ENCODE results near the gene CA11. TPM values are rescaled to one million over a fixed set of nuclear protein-coding genes. Genes with fewer than 3 reads are reported as not detected.

Gene CA11
- total RNA-seq, 2 experiments from 2014 or later, result 11.9 to 14.1 TPM

DNA sequence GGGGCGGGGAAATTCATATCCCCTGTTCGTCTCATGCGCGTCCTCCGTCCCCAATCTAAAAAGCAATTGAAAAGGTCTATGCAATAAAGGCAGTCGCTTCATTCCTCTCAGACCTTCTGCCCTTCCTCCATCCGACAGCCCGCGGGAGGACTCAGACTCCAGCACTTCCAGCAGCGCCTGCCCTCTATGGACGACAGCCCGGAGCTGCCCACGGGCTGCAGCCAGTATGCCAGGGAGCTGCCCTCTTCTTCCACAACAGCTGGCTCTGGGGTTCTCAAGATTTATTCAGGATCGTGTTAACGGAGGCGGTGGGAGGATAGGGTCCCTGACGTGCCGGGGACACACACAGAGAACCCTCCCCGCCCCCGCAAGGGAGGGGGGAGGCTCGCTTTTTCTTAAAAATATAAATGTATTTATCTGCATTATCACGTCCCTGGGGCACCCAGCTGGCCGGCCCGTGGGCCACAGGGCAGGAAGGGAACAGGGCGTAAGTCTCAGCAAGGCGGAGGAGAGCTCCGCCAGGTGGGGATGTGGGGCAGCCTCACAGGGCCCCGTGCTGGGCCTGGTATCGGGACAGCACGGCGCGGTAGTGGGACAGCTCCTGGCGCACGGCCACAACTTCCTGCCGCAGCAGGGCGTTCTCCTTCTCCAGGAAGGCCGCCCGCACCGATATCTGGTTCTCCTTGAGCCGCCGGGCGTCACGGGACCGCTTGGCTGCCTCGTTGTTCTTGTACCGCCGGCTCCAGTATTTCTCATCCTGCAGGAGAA, 15.5 kb downstream of the CA11 start:
- Mint-ChIP-seq H3K36me3 (peaks cover 5% of the 10 kb centered on the region), H3K27ac (peak overlapping the region; percentile 65), H3K4me3 (no peak overlapping the region), H3K9me3 (no peaks in the 10 kb centered on the region), H3K4me1 (peaks cover 29% of the 10 kb centered on the region), H3K27me3 (no peaks in the 10 kb centered on the region)
- DNase-seq, result no peak

DNA sequence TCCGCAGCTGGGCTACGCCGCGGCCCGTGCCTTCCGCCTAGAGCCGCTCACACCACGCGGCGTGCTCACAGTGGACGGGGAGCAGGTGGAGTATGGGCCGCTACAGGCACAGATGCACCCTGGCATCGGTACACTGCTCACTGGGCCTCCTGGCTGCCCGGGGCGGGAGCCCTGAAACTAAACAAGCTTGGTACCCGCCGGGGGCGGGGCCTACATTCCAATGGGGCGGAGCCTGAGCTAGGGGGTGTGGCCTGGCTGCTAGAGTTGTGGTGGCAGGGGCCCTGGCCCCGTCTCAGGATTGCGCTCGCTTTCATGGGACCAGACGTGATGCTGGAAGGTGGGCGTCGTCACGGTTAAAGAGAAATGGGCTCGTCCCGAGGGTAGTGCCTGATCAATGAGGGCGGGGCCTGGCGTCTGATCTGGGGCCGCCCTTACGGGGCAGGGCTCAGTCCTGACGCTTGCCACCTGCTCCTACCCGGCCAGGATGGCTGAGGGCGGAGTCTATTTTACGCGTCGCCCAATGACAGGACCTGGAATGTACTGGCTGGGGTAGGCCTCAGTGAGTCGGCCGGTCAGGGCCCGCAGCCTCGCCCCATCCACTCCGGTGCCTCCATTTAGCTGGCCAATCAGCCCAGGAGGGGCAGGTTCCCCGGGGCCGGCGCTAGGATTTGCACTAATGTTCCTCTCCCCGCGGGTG, 16.2 kb downstream of the CA11 start:
- Mint-ChIP-seq H3K27me3 (no peaks in the 10 kb centered on the region), H3K9me3 (no peaks in the 10 kb centered on the region), H3K36me3 (peaks cover 5% of the 10 kb centered on the region), H3K4me3 (no peak overlapping the region), H3K27ac (no peak overlapping the region), H3K4me1 (peaks cover 30% of the 10 kb centered on the region)
- no peak for DNase-seq

DNA sequence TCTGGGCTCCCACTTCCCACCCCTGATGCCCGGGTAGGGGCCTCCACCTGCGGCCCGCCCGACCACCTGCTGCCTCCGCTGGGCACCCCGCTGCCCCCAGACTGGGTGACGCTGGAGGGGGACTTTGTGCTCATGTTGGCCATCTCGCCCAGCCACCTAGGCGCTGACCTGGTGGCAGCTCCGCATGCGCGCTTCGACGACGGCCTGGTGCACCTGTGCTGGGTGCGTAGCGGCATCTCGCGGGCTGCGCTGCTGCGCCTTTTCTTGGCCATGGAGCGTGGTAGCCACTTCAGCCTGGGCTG, 16.7 kb downstream of the CA11 start:
- H3K27me3 Mint-ChIP-seq, result no peaks in the 10 kb centered on the region

DNA sequence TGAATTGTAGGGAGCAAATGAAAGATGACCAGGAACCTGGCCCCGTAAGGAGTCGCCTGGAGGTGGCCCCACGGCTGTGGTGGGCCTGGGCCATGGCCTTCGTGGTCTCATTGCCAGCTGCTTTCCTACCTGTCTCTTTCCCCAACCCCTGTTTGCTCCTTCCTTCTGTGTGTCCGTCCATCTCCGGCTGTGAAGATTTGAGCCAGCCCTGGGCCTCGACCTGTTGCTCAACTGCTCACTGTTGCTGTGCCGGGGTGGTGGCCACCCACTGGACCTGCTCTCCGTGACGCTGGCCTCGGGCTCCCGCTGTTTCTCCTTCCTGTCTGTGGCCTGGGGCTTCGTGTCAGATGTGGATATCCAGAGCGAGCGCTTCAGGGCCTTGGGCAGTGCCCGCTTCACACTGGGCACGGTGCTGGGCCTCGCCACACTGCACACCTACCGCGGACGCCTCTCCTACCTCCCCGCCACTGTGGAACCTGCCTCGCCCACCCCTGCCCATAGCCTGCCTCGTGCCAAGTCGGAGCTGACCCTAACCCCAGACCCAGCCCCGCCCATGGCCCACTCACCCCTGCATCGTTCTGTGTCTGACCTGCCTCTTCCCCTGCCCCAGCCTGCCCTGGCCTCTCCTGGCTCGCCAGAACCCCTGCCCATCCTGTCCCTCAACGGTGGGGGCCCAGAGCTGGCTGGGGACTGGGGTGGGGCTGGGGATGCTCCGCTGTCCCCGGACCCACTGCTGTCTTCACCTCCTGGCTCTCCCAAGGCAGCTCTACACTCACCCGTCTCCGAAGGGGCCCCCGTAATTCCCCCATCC, 17.3 kb downstream of the CA11 start:
- no peak overlapping the region for H3K27ac Mint-ChIP-seq
- DNase-seq, result no peak
- no peak overlapping the region for H3K4me3 Mint-ChIP-seq
- H3K4me1 Mint-ChIP-seq, result peaks cover 29% of the 10 kb centered on the region
- H3K9me3 Mint-ChIP-seq, result no peaks in the 10 kb centered on the region
- peaks cover 7% of the 10 kb centered on the region for H3K36me3 Mint-ChIP-seq
- no peaks in the 10 kb centered on the region for H3K27me3 Mint-ChIP-seq

More for the DNA sequence above, 16.7 kb downstream of the CA11 start:
- no peak for DNase-seq
- Mint-ChIP-seq H3K4me1 (peaks cover 30% of the 10 kb centered on the region), H3K36me3 (peaks cover 5% of the 10 kb centered on the region), H3K27ac (no peak overlapping the region), H3K9me3 (no peaks in the 10 kb centered on the region), H3K4me3 (no peak overlapping the region)

DNA sequence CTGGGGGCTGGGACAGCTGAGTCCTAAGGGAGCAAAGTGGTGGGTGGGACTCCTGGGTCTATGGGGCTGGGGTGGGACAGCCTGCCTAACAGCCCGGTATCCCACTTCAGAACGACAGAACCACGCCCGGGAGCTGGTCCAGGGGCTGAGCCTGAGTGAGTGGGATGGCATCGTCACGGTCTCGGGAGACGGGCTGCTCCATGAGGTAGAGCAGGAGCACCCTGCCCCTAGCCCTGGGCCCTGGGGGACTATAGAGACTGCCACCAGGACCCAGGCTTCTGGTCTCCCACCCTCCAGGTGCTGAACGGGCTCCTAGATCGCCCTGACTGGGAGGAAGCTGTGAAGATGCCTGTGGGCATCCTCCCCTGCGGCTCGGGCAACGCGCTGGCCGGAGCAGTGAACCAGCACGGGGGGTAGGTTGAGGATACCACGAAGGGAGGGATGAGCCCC, 18.1 kb downstream of the CA11 start:
- H3K27ac Mint-ChIP-seq, result no peak overlapping the region
- DNase-seq, result no peak
- H3K4me1 Mint-ChIP-seq, result peaks cover 29% of the 10 kb centered on the region
- peaks cover 12% of the 10 kb centered on the region for H3K36me3 Mint-ChIP-seq
- H3K9me3 Mint-ChIP-seq, result no peaks in the 10 kb centered on the region
- no peaks in the 10 kb centered on the region for H3K27me3 Mint-ChIP-seq
- H3K4me3 Mint-ChIP-seq, result no peak overlapping the region

DNA sequence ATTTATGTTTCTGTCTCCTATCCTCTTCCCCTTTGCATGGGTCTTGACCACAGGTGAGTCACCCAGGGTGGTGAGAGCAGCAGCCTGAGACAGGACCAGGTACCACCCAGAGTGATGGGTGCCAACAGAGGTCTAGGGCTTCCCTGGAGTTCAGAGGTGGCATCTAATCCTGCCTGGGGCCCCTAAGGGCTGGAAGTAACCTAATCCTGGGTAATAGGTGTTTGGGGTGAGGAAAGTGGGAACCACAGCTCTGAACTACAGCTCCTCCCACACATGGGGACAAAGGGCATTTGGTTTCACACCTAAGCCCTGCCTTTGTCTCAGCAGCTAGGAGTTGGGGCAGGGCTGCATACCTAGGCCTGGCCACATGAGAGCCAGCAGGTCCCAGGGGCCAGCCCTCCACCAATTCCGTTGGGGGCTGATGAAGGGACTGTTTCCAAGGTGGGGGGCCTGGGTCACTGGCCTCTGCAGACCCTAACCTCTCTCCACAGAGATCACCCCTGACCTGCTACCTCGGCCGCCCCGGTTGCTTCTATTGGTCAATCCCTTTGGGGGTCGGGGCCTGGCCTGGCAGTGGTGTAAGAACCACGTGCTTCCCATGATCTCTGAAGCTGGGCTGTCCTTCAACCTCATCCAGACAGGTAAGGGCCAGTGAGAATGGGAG, 18.7 kb downstream of the CA11 start:
- Mint-ChIP-seq H3K4me1 (peaks cover 27% of the 10 kb centered on the region), H3K27ac (peak overlapping the region; percentile 65), H3K27me3 (no peaks in the 10 kb centered on the region), H3K36me3 (peaks cover 12% of the 10 kb centered on the region), H3K9me3 (no peaks in the 10 kb centered on the region), H3K4me3 (peak overlapping the region; percentile 25)
- DNase-seq, result no peak

DNA sequence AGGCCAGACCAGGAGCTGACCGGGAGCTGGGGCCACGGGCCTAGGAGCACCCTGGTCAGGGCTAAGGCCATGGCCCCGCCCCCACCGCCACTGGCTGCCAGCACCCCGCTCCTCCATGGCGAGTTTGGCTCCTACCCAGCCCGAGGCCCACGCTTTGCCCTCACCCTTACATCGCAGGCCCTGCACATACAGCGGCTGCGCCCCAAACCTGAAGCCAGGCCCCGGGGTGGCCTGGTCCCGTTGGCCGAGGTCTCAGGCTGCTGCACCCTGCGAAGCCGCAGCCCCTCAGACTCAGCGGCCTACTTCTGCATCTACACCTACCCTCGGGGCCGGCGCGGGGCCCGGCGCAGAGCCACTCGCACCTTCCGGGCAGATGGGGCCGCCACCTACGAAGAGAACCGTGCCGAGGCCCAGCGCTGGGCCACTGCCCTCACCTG, 20.1 kb downstream of the CA11 start:
- Mint-ChIP-seq H3K4me1 (peaks cover 32% of the 10 kb centered on the region), H3K27me3 (no peaks in the 10 kb centered on the region), H3K27ac (no peak overlapping the region)

DNA sequence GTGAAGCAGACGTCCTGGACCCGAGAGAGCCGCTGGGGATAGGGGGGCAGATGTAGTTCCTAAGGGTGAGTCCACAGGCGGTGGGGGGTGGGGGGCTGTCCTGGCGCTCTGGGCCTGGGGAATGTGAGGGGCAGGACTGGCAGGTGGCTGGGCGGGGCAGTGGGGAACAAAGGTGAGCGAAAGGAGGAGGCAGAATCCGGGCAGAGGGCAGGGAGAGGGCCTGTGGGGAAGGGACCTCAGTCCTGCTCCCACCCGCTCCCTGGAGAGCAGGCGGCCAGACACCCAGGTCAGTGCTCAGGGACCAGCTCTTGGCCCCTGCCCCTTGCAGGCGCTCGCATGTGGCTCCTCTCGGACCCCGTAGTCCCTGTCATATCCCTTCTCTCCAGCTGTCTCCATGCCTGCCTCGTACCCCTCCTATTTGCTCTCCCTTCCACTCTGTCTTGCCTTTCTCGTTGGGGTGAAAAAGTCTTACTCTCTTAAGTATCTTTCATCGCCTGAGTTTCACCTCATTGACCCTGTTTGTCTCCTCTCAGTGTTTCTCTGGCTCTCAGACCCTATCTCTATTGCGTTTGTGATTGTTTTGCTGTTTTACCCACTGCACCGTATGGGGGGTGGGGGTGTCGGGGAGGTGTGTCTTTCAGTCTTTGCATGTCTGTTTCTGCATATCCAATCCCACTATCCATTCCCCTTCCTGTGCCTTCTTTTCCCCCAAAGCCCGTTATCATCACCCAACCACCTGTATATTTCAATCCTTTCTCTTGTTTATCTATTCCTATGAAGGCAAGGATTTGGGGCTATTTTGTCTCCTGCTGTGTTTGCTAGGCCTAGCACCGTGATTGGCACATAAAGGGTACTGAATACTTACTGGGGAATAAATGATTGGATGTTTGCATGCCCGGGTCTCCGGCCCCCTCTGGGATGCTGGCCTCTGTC, 20.9 kb downstream of the CA11 start:
- peak overlapping the region; percentile 93 for H3K27ac Mint-ChIP-seq
- H3K27me3 Mint-ChIP-seq, result no peaks in the 10 kb centered on the region
- peak overlapping the region; percentile 85 for H3K4me3 Mint-ChIP-seq
- H3K9me3 Mint-ChIP-seq, result no peaks in the 10 kb centered on the region
- no peak for DNase-seq
- peaks cover 19% of the 10 kb centered on the region for H3K36me3 Mint-ChIP-seq
- H3K4me1 Mint-ChIP-seq, result peaks cover 35% of the 10 kb centered on the region

More for the DNA sequence above, 20.1 kb downstream of the CA11 start:
- no peak overlapping the region for H3K4me3 Mint-ChIP-seq
- H3K9me3 Mint-ChIP-seq, result no peaks in the 10 kb centered on the region
- H3K36me3 Mint-ChIP-seq, result peaks cover 17% of the 10 kb centered on the region
- DNase-seq, result no peak

DNA sequence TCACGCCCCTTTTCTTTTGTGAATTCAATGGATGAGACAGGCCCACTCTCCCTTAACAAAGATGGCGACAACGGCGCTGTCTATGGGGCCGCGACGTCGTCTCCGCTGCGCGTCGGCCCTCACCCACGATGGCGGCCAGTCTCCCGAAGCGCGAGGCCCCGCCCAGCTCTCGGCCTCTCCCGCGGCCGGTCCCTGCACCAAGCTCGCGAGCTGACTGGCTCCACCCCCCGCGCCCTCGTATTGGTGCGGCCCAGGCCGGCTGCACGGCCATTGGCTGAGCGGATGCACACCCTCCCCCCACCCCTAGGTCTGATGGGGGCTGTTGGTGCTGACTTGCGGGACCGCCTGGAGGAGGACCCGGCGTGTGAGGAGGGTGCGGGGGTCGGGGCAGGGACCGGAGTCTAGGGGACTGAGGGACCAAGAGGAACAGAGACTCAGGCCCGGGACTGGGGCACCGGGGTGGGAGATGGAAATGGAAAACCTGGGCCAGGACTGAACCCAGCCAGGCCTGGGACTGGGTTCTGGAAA, 21.9 kb downstream of the CA11 start:
- peaks cover 42% of the 10 kb centered on the region for H3K4me1 Mint-ChIP-seq
- H3K4me3 Mint-ChIP-seq, result peak overlapping the region; percentile 85
- H3K27me3 Mint-ChIP-seq, result no peaks in the 10 kb centered on the region
- H3K36me3 Mint-ChIP-seq, result peaks cover 19% of the 10 kb centered on the region
- H3K27ac Mint-ChIP-seq, result peak overlapping the region; percentile 93
- DNase-seq, result peak; percentile 100
- no peaks in the 10 kb centered on the region for H3K9me3 Mint-ChIP-seq

DNA sequence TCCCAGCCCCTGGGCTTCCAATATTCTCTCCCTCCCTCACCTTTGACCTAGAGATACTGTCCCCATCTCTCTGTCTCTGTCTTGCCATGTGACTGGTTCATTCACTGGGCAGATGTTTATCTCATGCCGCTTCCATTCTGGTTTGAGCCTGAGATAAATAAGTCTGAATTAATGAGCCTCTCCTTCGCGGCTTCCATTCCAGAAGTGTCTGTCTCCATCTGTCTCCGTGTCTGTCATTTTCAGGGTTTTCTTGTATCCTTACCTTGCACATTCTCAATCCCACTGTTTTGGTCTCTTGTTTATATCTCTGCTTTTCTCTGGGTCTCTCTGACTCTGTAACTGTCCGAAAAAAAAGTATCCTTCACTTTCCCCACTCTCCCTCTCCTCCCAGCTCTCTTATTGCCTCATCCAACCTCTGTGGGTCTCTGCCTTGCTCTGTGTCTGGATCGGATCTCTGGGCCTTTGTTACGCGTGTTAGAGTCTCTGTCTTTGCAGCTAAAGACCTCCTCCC, 22.4 kb downstream of the CA11 start:
- H3K36me3 Mint-ChIP-seq, result peaks cover 25% of the 10 kb centered on the region
- peak overlapping the region; percentile 85 for H3K4me3 Mint-ChIP-seq
- H3K27ac Mint-ChIP-seq, result peak overlapping the region; percentile 93
- peaks cover 42% of the 10 kb centered on the region for H3K4me1 Mint-ChIP-seq
- H3K9me3 Mint-ChIP-seq, result no peaks in the 10 kb centered on the region
- DNase-seq, result no peak
- H3K27me3 Mint-ChIP-seq, result no peaks in the 10 kb centered on the region

DNA sequence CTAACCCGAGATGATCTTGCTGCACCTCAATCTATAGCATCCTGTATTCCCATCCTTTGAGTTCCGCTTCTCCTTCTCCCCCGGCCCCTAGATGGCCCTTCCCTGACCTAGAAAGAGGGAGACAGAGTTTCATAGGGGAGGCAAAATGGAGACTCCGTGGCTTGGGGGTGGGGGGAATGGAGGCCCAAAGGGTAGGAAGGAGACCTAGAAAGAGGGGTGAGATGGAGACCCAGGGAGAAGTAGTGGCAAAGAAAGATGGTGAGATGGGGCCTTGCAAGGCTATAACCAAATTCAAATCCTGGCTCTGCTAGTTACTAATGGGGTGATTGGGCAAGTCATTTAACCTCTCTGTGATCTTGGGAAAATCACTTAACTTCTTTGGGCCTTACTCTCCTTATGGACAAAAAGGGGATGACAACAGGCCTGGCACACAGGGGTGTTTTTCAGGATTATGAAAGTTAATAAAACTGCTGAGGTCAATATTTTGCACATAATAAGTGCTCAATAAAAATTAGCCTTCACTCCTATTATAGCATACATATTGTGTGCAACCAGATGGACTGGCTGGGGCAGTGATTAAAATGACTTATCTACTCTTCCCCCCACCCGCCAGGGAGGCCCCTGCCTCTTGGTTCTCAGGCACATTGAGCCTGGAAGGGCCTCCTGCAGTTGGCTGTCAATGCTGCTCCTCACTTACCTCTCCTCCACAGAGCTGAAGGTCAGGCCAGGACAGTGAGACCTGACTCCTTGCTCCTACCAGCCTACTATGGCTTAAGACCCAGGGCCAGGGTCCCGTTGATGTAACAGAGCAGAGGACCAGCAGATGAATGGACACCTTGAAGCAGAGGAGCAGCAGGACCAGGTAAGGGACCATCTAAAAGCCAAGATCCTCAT, 26.0 kb downstream of the CA11 start:
- no peak for DNase-seq
- H3K4me3 Mint-ChIP-seq, result peak overlapping the region; percentile 97
- no peaks in the 10 kb centered on the region for H3K27me3 Mint-ChIP-seq
- peaks cover 41% of the 10 kb centered on the region for H3K4me1 Mint-ChIP-seq
- H3K36me3 Mint-ChIP-seq, result peaks cover 53% of the 10 kb centered on the region
- H3K9me3 Mint-ChIP-seq, result no peaks in the 10 kb centered on the region
- H3K27ac Mint-ChIP-seq, result peak overlapping the region; percentile 99

DNA sequence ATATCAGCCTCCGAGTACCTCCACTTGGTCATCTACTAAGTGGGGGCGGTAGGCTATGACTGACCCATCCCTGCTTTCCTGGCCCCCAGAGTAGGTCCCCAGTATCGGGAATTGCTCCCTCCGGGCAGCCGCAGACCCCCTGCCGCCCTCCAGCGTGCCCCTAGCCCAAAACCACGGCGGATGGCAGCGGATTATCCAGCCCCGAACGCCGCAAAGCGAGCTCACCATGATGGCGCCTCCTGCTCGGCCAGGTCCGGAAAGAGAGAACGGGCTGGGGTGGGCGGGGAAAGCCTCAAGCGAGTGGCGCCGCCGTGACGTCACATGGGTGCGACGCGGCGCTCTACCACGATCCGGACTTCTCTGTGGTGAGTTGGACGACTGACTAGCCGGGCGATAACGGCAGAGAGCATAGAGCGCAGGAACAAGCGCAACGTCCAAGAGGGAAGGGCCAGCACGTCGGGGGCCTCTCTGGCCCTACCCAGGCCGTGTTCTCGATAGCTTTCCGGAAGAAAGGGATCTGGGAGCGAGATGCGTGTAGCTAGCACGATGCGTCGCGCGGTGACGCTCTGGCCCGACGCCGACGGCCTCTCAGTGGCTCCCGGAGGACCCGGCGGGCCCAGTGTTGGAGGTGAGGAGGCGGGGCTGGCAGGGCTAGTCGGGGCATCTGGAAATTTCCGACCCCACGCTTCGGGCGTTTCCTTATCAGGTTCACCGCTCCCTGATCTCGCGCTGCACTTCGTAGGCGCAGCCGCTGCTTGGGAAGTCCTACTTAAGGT, 26.9 kb downstream of the CA11 start, which contains the start of the genes RPL18 and SPHK2:
TSS of gene RPL18 (minus strand) at position 263 of the 776 bp plus-strand sequence. CDS start at position 228, 35 bp downstream.
TSS of gene SPHK2 (plus strand) at position 591 of the 776 bp plus-strand sequence. CDS start 1,009 bp downstream, outside the sequence.
- no peaks in the 10 kb centered on the region for H3K27me3 Mint-ChIP-seq
- peak within 1 kb of the TSS; percentile 97 for H3K4me3 Mint-ChIP-seq
- H3K4me1 Mint-ChIP-seq, result peaks cover 37% of the 10 kb centered on the region
- H3K9me3 Mint-ChIP-seq, result no peaks in the 10 kb centered on the region
- DNase-seq, result peak; percentile 97
- peak within 1 kb of the TSS; percentile 99 for H3K27ac Mint-ChIP-seq
- H3K36me3 Mint-ChIP-seq, result peaks cover 56% of the 10 kb centered on the region
